Measurements from ENCODE around the gene UBE4B. TPM values are rescaled to one million over a fixed set of nuclear protein-coding genes. Genes with fewer than 3 reads are reported as not detected.

The UBE4B gene
- total and polyA plus RNA-seq, 2 experiments from 2014 or later = 28.4 to 115 TPM

DNA sequence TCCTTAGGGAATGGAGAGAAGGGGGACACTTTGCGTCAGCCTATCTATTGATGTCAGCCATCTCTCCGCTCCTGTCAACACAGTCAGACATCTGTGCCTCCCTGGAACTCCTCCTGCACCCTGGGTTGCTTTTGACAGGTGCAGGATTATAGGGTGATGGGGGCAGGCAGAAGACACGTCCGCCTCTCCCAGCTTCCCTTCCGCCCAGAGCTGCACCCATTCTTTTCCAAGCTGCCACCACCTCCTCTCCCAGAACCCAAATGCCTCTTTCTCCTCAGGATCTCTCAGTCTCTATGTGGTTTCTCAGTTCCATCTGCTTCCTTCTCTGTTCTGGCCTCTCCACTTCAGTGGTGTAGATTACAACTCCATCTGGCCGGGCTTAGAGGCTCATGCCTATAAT, 160.5 kb downstream of the UBE4B start (continued):
- TF ChIP-seq, protein P1, sequence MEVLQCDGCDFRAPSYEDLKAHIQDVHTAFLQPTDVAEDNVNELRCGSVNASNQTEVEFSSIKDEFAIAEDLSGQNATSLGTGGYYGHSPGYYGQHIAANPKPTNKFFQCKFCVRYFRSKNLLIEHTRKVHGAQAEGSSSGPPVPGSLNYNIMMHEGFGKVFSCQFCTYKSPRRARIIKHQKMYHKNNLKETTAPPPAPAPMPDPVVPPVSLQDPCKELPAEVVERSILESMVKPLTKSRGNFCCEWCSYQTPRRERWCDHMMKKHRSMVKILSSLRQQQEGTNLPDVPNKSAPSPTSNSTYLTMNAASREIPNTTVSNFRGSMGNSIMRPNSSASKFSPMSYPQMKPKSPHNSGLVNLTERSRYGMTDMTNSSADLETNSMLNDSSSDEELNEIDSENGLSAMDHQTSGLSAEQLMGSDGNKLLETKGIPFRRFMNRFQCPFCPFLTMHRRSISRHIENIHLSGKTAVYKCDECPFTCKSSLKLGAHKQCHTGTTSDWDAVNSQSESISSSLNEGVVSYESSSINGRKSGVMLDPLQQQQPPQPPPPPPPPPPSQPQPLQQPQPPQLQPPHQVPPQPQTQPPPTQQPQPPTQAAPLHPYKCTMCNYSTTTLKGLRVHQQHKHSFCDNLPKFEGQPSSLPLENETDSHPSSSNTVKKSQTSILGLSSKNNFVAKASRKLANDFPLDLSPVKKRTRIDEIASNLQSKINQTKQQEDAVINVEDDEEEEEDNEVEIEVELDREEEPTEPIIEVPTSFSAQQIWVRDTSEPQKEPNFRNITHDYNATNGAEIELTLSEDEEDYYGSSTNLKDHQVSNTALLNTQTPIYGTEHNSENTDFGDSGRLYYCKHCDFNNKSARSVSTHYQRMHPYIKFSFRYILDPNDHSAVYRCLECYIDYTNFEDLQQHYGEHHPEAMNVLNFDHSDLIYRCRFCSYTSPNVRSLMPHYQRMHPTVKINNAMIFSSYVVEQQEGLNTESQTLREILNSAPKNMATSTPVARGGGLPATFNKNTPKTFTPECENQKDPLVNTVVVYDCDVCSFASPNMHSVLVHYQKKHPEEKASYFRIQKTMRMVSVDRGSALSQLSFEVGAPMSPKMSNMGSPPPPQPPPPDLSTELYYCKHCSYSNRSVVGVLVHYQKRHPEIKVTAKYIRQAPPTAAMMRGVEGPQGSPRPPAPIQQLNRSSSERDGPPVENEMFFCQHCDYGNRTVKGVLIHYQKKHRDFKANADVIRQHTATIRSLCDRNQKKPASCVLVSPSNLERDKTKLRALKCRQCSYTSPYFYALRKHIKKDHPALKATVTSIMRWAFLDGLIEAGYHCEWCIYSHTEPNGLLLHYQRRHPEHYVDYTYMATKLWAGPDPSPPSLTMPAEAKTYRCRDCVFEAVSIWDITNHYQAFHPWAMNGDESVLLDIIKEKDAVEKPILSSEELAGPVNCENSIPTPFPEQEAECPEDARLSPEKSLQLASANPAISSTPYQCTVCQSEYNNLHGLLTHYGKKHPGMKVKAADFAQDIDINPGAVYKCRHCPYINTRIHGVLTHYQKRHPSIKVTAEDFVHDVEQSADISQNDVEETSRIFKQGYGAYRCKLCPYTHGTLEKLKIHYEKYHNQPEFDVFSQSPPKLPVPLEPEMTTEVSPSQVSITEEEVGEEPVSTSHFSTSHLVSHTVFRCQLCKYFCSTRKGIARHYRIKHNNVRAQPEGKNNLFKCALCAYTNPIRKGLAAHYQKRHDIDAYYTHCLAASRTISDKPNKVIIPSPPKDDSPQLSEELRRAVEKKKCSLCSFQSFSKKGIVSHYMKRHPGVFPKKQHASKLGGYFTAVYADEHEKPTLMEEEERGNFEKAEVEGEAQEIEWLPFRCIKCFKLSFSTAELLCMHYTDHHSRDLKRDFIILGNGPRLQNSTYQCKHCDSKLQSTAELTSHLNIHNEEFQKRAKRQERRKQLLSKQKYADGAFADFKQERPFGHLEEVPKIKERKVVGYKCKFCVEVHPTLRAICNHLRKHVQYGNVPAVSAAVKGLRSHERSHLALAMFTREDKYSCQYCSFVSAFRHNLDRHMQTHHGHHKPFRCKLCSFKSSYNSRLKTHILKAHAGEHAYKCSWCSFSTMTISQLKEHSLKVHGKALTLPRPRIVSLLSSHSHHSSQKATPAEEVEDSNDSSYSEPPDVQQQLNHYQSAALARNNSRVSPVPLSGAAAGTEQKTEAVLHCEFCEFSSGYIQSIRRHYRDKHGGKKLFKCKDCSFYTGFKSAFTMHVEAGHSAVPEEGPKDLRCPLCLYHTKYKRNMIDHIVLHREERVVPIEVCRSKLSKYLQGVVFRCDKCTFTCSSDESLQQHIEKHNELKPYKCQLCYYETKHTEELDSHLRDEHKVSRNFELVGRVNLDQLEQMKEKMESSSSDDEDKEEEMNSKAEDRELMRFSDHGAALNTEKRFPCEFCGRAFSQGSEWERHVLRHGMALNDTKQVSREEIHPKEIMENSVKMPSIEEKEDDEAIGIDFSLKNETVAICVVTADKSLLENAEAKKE (CRISPR knock-in tag; IDR thresholded peaks at IDR 0.05) = no peak
- TF ChIP-seq POLR2AphosphoS5 (IDR thresholded peaks at IDR 0.05; ENCODE audit: low read depth) (no peak), STAT1 (IDR thresholded peaks at IDR 0.05; ENCODE audit: unreplicated experiment) (no peak)
- TF ChIP-seq, protein P2, sequence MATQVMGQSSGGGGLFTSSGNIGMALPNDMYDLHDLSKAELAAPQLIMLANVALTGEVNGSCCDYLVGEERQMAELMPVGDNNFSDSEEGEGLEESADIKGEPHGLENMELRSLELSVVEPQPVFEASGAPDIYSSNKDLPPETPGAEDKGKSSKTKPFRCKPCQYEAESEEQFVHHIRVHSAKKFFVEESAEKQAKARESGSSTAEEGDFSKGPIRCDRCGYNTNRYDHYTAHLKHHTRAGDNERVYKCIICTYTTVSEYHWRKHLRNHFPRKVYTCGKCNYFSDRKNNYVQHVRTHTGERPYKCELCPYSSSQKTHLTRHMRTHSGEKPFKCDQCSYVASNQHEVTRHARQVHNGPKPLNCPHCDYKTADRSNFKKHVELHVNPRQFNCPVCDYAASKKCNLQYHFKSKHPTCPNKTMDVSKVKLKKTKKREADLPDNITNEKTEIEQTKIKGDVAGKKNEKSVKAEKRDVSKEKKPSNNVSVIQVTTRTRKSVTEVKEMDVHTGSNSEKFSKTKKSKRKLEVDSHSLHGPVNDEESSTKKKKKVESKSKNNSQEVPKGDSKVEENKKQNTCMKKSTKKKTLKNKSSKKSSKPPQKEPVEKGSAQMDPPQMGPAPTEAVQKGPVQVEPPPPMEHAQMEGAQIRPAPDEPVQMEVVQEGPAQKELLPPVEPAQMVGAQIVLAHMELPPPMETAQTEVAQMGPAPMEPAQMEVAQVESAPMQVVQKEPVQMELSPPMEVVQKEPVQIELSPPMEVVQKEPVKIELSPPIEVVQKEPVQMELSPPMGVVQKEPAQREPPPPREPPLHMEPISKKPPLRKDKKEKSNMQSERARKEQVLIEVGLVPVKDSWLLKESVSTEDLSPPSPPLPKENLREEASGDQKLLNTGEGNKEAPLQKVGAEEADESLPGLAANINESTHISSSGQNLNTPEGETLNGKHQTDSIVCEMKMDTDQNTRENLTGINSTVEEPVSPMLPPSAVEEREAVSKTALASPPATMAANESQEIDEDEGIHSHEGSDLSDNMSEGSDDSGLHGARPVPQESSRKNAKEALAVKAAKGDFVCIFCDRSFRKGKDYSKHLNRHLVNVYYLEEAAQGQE (IDR thresholded peaks at IDR 0.05; ENCODE audit: unreplicated experiment) = no peak

DNA sequence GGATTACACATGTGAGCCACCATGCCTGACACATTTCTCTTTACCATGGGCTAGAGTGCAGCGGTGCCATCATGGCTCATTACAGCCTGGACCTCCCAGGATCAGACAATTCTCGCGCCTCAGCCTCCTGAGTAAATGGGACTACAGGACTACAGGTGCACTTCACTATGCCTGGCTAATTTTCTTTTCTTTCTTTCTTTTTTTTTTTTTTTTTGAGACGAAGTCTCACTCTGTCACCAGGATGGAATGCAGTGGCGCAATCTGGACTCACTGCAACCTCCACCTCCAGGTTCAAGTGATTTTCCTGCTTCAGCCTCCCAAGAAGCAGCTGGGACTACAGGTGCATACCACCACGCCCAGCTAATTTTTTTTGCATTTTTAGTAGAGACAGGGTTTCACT, 162.8 kb downstream of the UBE4B start:
- Histone ChIP-seq H3K27ac (ENCODE audit: low read depth) (no peak overlapping the region), H4K20me1 (replicated peaks; ENCODE audit: insufficient read depth) (no peaks in the 10 kb centered on the region), H3K27me3 (ENCODE audit: insufficient read depth) (no peaks in the 10 kb centered on the region), H2AFZ (no peak overlapping the region), H3K36me3 (ENCODE audit: insufficient read depth) (no peaks in the 10 kb centered on the region), H3F3A (replicated peaks; ENCODE audit: low read depth) (no peaks in the 10 kb centered on the region; the same call in 1 of the 2 replicates), H3K79me2 (replicated peaks; ENCODE audit: insufficient read depth) (no peaks in the 10 kb centered on the region), H3K4me2 (no peak overlapping the region), H3K4me3 (no peak overlapping the region), H3K9me2 (ENCODE audit: insufficient read depth) (no peaks in the 10 kb centered on the region), H3K4me1 (ENCODE audit: insufficient read depth) (no peaks in the 10 kb centered on the region; the same call in 1 of the 2 replicates)
- peaks cover 3% of the 10 kb centered on the region for H3K4me1 Mint-ChIP-seq
- no peak for DNase-seq (ENCODE audit: low spot score)
- no peak overlapping the region for H3K27ac Mint-ChIP-seq
- no peaks in the 10 kb centered on the region for H3K9me3 Mint-ChIP-seq
- H3K36me3 Mint-ChIP-seq (ENCODE audit: low read depth) = no peaks in the 10 kb centered on the region
- H3K4me3 Mint-ChIP-seq = no peak overlapping the region
- H3K27me3 Mint-ChIP-seq (ENCODE audit: insufficient read depth, low read depth, poor library complexity) = peaks cover 8% of the 10 kb centered on the region
- ATAC-seq = no peak
- no peak for TF ChIP-seq EZH2phosphoT487 (IDR thresholded peaks at IDR 0.05; ENCODE audit: unreplicated experiment)
- TF ChIP-seq EZH2 (IDR thresholded peaks at IDR 0.05; ENCODE audit: low read depth, unreplicated experiment) = no peak
- TF ChIP-seq, protein P1 (CRISPR knock-in tag; IDR thresholded peaks at IDR 0.05) = no peak

All from GM23338 (cell line).